A673 (cell line): ENCODE measurements around the gene GGNBP2.

ENCODE experiments used
- CTCF ChIP-seq: fragments of 300-800, 200-600 bp; sonication (generic); conservative IDR thresholded peaks from 2 replicates; pipeline ENCODE4 v1.5.1; 2017; ENCODE audit warnings: low read depth, mild to moderate bottlenecking, antibody characterized with exemption, low read length, moderate library complexity, mixed read lengths
- EZH2 ChIP-seq: fragments of 200-600 bp; sonication (generic); IDR thresholded peaks from 2 replicates; pipeline ENCODE4 v1.6.1; 2017; ENCODE audit warnings: borderline replicate concordance, low read depth, mild to moderate bottlenecking, mixed read lengths, antibody characterized with exemption, low read length; ENCODE audit not compliant: poor library complexity, severe bottlenecking

- TF ChIP-seq CTCF, result peak; percentile 45
- TF ChIP-seq EZH2, result no peak
Observed at GRCh38 chr17:36608794-36609497, 64.2 kb downstream of the GGNBP2 start.
